ENCODE measurements around the gene NME8. TPM values are rescaled to one million over a fixed set of nuclear protein-coding genes. Genes with fewer than 3 reads are reported as not detected.
A peak's percentile ranks its signal among the peaks of the same experiment; 100 is the strongest.

Gene NME8
- total RNA-seq, 3 donors from 2014 or later (not counting 1 experiment from before 2014, with no cell fraction given), result 23.5 to 37.0 (median 27.1) TPM

DNA sequence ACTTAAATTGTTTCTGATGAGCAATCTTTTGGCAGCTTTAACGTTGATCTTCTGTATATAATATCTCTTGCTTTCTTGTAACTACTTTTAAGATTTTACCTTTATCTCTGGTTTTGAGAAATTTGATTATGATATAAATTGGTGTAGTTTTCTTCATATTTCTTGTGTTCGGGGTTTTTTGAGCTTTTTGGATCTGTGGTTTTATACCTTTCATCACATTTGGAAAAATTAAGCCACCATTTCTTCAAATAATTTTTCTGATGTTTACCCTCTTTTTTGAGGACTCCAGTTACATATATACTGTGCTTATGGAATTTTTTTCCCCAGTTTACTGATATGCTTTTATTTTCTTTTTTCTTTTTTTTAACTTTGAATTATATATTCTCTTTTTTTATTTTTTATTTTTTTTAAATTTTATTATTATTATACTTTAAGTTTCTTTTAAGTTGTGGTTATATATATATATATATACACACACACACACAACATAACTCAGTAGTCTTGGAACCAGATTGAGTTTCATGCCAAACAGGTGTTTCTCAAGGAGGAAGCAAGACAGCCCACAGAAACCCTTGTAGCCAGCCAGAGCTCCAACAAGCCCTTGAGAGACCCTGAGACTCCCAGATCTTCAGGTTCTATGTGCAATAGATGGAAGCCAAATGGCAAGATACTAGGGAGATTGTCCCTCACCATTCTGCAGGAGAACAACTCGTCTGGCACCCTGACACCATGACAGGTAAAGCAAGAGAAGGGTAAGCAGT lies 27.5 kb upstream of the NME8 start:
- intact Hi-C loops (cut with micrococcal nuclease), result no loop called here
- Mint-ChIP-seq H3K4me3 (no peak overlapping the region), H3K27ac (no peak overlapping the region), H3K4me1 (peaks cover 44 to 46% of the 10 kb centered on the region in 2 donors), H3K9me3 (no peaks in the 10 kb centered on the region), H3K27me3 (ENCODE audit: low read depth in 2 of 2) (peaks cover 2 to 12% of the 10 kb centered on the region in 2 donors), H3K36me3 (peaks cover 10% of the 10 kb centered on the region)
- no peak overlapping the region for H3K4me3 ChIP-seq (ENCODE audit: low read length)
- no peaks in the 10 kb centered on the region for H3K9me3 ChIP-seq (ENCODE audit: control insufficient read depth, insufficient read depth, low read length)
- DNase-seq (no peak), ATAC-seq (no peak)
- TF ChIP-seq, protein P1, sequence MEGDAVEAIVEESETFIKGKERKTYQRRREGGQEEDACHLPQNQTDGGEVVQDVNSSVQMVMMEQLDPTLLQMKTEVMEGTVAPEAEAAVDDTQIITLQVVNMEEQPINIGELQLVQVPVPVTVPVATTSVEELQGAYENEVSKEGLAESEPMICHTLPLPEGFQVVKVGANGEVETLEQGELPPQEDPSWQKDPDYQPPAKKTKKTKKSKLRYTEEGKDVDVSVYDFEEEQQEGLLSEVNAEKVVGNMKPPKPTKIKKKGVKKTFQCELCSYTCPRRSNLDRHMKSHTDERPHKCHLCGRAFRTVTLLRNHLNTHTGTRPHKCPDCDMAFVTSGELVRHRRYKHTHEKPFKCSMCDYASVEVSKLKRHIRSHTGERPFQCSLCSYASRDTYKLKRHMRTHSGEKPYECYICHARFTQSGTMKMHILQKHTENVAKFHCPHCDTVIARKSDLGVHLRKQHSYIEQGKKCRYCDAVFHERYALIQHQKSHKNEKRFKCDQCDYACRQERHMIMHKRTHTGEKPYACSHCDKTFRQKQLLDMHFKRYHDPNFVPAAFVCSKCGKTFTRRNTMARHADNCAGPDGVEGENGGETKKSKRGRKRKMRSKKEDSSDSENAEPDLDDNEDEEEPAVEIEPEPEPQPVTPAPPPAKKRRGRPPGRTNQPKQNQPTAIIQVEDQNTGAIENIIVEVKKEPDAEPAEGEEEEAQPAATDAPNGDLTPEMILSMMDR (IDR thresholded peaks at IDR 0.05), result no peak
- H3K27me3 ChIP-seq (ENCODE audit: control insufficient read depth, insufficient read depth, low read length), result no peaks in the 10 kb centered on the region
- 95% methylated on average over 1 of the region's 3 CpGs for WGBS (ENCODE audit: insufficient coverage)
- peaks cover 9% of the 10 kb centered on the region for H3K4me1 ChIP-seq (ENCODE audit: control insufficient read depth, insufficient read depth, low read length)
- H3K27ac ChIP-seq (ENCODE audit: low read length), result no peak overlapping the region
- H3K36me3 ChIP-seq (ENCODE audit: control insufficient read depth, insufficient read depth, low read length), result no peaks in the 10 kb centered on the region

DNA sequence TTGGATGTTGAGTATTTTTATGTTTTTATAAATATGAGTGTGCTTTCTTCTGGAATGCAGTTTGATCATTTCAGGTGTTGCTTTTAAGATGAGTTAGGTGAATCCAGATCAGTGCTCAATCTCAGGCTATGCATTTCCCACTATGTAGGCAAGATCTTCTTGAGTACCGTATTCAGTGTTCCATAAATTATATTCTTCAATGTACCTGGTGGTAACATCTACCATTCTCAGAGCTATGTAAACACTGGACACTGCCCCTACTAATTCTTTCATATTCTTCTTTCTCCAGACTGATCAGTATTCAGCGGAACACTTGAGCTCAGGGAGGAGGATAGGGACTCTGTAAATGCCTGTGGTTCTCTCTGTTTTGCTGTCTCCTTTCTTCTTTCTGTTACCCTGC lies 25.5 kb upstream of the NME8 start:
- intact Hi-C loops (cut with micrococcal nuclease), result no loop called here
- WGBS (ENCODE audit: insufficient coverage), result 100% methylated on average over 2 of the region's 2 CpGs
- TF ChIP-seq, protein P1 (IDR thresholded peaks at IDR 0.05), result no peak
- no peaks in the 10 kb centered on the region for H3K36me3 ChIP-seq (ENCODE audit: control insufficient read depth, insufficient read depth, low read length)
- peaks cover 9% of the 10 kb centered on the region for H3K4me1 ChIP-seq (ENCODE audit: control insufficient read depth, insufficient read depth, low read length)
- no peaks in the 10 kb centered on the region for H3K27me3 ChIP-seq (ENCODE audit: control insufficient read depth, insufficient read depth, low read length)
- Mint-ChIP-seq H3K27ac (peak overlapping the region in 1 of 2 donors; percentile 15), H3K27me3 (ENCODE audit: low read depth in 2 of 2) (peaks cover 2 to 12% of the 10 kb centered on the region in 2 donors), H3K4me3 (no peak overlapping the region), H3K4me1 (peaks cover 34% of the 10 kb centered on the region in 2 donors), H3K9me3 (no peaks in the 10 kb centered on the region), H3K36me3 (peaks cover 10% of the 10 kb centered on the region)
- no peak for ATAC-seq
- H3K9me3 ChIP-seq (ENCODE audit: control insufficient read depth, insufficient read depth, low read length), result no peaks in the 10 kb centered on the region
- H3K4me3 ChIP-seq (ENCODE audit: low read length), result no peak overlapping the region
- no peak for DNase-seq
- H3K27ac ChIP-seq (ENCODE audit: low read length), result no peak overlapping the region

DNA sequence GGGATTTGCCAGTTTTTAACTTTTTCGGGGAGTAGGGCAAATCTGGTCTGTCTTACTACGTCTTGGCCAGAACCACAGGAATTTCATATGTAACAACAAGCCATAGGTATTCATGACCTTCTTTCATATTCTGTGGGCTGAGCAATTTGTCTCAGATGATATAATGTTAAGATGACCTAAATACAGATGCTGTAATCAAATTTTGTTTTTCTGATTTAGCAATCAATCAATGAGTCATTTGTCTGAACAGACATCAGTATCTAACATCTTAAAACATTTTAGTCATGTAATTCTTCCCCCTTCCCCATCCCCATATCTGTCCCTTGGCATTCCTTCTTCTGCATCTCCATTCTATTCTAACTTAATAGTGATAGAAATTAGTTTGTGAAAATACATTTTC lies 24.8 kb upstream of the NME8 start:
- 75% methylated on average over 2 of the region's 2 CpGs for WGBS (ENCODE audit: insufficient coverage)
- Mint-ChIP-seq H3K9me3 (no peaks in the 10 kb centered on the region), H3K27me3 (ENCODE audit: low read depth in 2 of 2) (peaks cover 2 to 12% of the 10 kb centered on the region in 2 donors)

More for the DNA sequence above, 24.8 kb upstream of the NME8 start:
- H3K36me3 ChIP-seq (ENCODE audit: control insufficient read depth, insufficient read depth, low read length), result no peaks in the 10 kb centered on the region
- peaks cover 10% of the 10 kb centered on the region for H3K36me3 Mint-ChIP-seq
- intact Hi-C loops (cut with micrococcal nuclease), result no loop called here
- ATAC-seq (no peak), DNase-seq (no peak)
- no peaks in the 10 kb centered on the region for H3K27me3 ChIP-seq (ENCODE audit: control insufficient read depth, insufficient read depth, low read length)
- no peak overlapping the region for H3K4me3 Mint-ChIP-seq
- peak overlapping the region in 1 of 2 donors; percentile 15 for H3K27ac Mint-ChIP-seq
- TF ChIP-seq, protein P1 (IDR thresholded peaks at IDR 0.05), result no peak
- no peak overlapping the region for H3K27ac ChIP-seq (ENCODE audit: low read length)
- peaks cover 33 to 34% of the 10 kb centered on the region in 2 donors for H3K4me1 Mint-ChIP-seq
- H3K4me3 ChIP-seq (ENCODE audit: low read length), result no peak overlapping the region
- H3K9me3 ChIP-seq (ENCODE audit: control insufficient read depth, insufficient read depth, low read length), result no peaks in the 10 kb centered on the region
- peaks cover 9% of the 10 kb centered on the region for H3K4me1 ChIP-seq (ENCODE audit: control insufficient read depth, insufficient read depth, low read length)

Data from natural killer cell (primary cell).